ENCODE results near the gene ZNF382. TPM values are rescaled to one million over a fixed set of nuclear protein-coding genes. Genes with fewer than 3 reads are reported as not detected.

ZNF382 gene
- polyA plus RNA-seq, 3 donors, result 0.77 to 1.6 (median 1.6) TPM

DNA sequence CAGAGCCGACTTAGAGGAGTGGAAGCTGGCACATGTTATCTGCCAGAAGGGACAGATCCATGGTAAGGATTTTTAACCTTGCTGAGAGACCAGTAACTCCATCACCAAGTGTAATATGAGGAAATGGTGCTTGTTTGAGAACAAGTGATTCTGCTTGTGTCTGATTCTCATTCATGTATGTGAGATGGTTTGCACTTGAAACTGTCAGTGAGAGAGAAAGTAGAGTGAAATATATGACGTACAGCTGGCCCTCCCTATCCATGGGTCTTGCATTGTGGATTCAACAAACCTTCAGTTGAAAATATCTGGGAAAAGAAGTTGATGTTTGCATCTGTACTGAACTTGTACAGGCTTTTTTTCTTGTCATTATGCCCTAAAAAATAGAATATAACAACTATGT, 63.5 kb downstream of the ZNF382 start:
- no peak overlapping the region for H3K27ac ChIP-seq (ENCODE audit: low read depth, low read length)
- whole genome bisulfite sequencing, 3 donors, result 89 to 93% (median 89%) methylated on average over 2 of the region's 2 CpGs

DNA sequence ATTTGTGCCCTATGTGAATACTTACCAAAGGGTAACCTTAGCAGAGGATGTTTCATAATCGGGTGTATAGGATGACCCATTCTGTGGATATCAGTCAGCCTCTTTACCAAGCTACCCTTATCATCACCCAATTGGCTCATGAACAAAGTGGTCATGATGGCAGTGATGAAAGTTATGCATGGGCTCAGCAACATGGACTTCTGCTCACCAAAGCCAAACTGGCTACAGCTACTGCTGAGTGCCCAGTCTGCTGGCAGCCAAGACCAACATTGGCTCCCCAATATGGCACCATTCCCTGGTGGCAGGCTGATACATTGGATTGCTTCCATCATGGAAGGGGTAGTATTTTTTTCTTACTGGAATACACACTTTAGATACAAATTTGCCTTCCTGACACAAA, 67.3 kb downstream of the ZNF382 start:
- no peak overlapping the region for H3K27ac ChIP-seq (ENCODE audit: low read depth, low read length)
- 100% methylated on average over 1 of the region's 1 CpG for WGBS, 3 donors

DNA sequence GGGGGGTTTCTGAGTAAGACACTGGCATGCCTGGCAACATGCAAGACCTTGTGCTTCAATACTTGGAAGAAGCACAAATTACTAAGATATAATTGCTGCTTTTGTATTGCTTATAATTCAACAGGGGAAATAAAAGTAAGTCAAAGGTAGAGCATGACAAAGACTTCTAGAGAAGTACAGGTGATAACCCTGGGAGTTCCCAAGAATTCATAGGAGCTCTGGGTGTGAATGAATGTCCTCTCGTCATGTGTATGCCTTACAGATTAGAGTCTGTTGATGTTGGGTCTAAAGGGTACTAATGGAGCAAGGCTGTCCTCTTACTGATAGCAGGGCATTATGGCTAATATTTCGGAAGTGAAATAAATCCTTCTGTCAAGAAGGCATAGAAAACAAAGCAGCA, 69.1 kb downstream of the ZNF382 start:
- WGBS, 3 donors, result 86 to 97% (median 94%) methylated on average over 2 of the region's 2 CpGs
- no peak overlapping the region for H3K27ac ChIP-seq (ENCODE audit: low read depth, low read length)

DNA sequence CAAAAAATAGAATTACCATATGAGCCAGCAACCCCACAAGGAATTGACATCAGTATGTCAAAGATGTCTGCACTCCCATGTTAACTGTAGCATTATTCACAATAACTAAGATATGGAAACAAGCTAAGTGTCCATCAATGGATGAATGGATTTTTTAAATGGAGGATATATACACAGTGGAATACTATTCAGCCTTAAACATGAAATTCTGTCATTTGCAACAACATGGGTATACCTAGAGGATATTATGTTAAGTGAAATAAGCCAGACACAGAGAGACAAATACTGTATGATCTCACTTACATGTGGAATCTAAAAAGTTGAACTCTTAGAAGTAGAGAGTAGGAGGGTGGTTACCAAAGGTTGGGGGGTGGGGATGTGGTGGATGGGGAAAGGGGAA, 74.3 kb downstream of the ZNF382 start:
- no peak overlapping the region for H3K27ac ChIP-seq (ENCODE audit: low read depth, low read length)

Other genes with a start within 250 kb of the ZNF382 start
- gene ZFP14, start 226.1 kb upstream of the ZNF382 start, polyA plus RNA-seq, result 1 to 10 TPM in 1 of 3 donors, under 1 TPM in 2; 0.61 to 1.9 (median 0.89) TPM
- 1 to 10 TPM; 1.1 to 2.4 (median 1.4) TPM for gene ZFP82, start 186.7 kb upstream of the ZNF382 start, polyA plus RNA-seq
- 1 to 10 TPM; 2.3 to 4.6 (median 3.7) TPM for gene ZNF566, start 115.8 kb upstream of the ZNF382 start, polyA plus RNA-seq
- gene ZNF260, start 77.0 kb upstream of the ZNF382 start, polyA plus RNA-seq, result 1 to 10 TPM; 2.0 to 3.8 (median 2.4) TPM
- gene ZNF529, start 32.0 kb upstream of the ZNF382 start, polyA plus RNA-seq, result 1 to 10 TPM; 1.9 to 3.1 (median 3.1) TPM
- gene ZNF461, start 61.5 kb downstream of the ZNF382 start, polyA plus RNA-seq, result 1 to 10 TPM; 1.6 to 4.5 (median 2.0) TPM
- gene ZNF567, start 82.3 kb downstream of the ZNF382 start, polyA plus RNA-seq, result 1 to 10 TPM; 1.5 to 1.8 (median 1.8) TPM
- under 1 TPM; 0.31 to 0.45 (median 0.37) TPM for gene ZNF850, start 167.5 kb downstream of the ZNF382 start, polyA plus RNA-seq
- gene ZNF790, start 233.1 kb downstream of the ZNF382 start, polyA plus RNA-seq, result 1 to 10 TPM; 1.3 to 2.8 (median 2.2) TPM
- 1 to 10 TPM; 1.9 to 5.7 (median 2.2) TPM for gene ZNF345, start 245.6 kb downstream of the ZNF382 start, polyA plus RNA-seq